ENCODE results near the gene DNMBP. TPM values are rescaled to one million over a fixed set of nuclear protein-coding genes. Genes with fewer than 3 reads are reported as not detected.

DNMBP gene
- total and polyA plus RNA-seq, 2 of the 4 experiments (the other 2 are of a cell fraction), result 10.9 to 13.6 TPM

- WGBS, 2 experiments (ENCODE audit: extremely low coverage in 2 of 2, insufficient read length in 1 of 2), result 24% methylated on average over 3 of the region's 5 CpGs; no CpG with 5 or more reads in 1 of the 2 experiments
- DNase-seq, result no peak
- no peak overlapping the region for H4K91ac ChIP-seq (ENCODE audit: insufficient read depth, low read depth, low read length)
- dilution Hi-C loops (cut with HindIII; ENCODE audit: low sequenced_read_pairs, unreplicated experiment) (no loop called here), intact Hi-C loops (cut with micrococcal nuclease) (no loop called here), in situ Hi-C loops (cut with MboI; ENCODE audit: low sequenced_read_pairs) (no loop called here)
- H3K4me2 ChIP-seq (ENCODE audit: low read depth, low read length), result no peak overlapping the region
- H3K4me3 ChIP-seq (ENCODE audit: insufficient read depth, low read depth, low read length), result no peak overlapping the region
- H3K56ac ChIP-seq (ENCODE audit: extremely low read depth, insufficient read depth, low read length), result no peak overlapping the region
- BruUV-seq (replicated peaks), result no TSS peak
- no peak overlapping the region for H3K23ac ChIP-seq (ENCODE audit: low read depth, low read length)
- no peak overlapping the region for H2BK15ac ChIP-seq (ENCODE audit: low read depth, low read length)
- no peak overlapping the region for H4K8ac ChIP-seq (ENCODE audit: low read depth in 2 of 2, low read length in 2 of 2)
- TF ChIP-seq MAFK (IDR thresholded peaks at IDR 0.05; ENCODE audit: low read depth, low read length), result no peak
- TF ChIP-seq CEBPB (IDR thresholded peaks at IDR 0.05; ENCODE audit: low read depth, low read length), result no peak
- TF ChIP-seq ELK1 (IDR thresholded peaks at IDR 0.05; ENCODE audit: borderline replicate concordance, low read depth, low read length), result no peak
- no peak for TF ChIP-seq CHD1 (IDR thresholded peaks at IDR 0.05; ENCODE audit: low read depth, low read length)
- no peak for TF ChIP-seq RCOR1 (IDR thresholded peaks at IDR 0.05; ENCODE audit: insufficient replicate concordance, low read length)
- no peak for TF ChIP-seq USF2 (IDR thresholded peaks at IDR 0.05; ENCODE audit: low read depth, low read length)
- TF ChIP-seq BHLHE40 (IDR thresholded peaks at IDR 0.05; ENCODE audit: low read depth, low read length), result no peak
- TF ChIP-seq RFX5 (IDR thresholded peaks at IDR 0.05; ENCODE audit: low read depth, low read length), result no peak
- TF ChIP-seq POLR2A (IDR thresholded peaks at IDR 0.05; ENCODE audit: low read depth, low read length), result no peak
- no peak for TF ChIP-seq SMC3 (IDR thresholded peaks at IDR 0.05; ENCODE audit: low read depth, low read length)
- TF ChIP-seq FOS (IDR thresholded peaks at IDR 0.05; ENCODE audit: low read depth, low read length), result no peak
- TF ChIP-seq CTCF (conservative IDR thresholded peaks at IDR 0.05; ENCODE audit: low read depth, low read length), result no peak
- TF ChIP-seq RAD21 (IDR thresholded peaks at IDR 0.05; ENCODE audit: low read length), result no peak
- no peak for TF ChIP-seq NFE2L2 (IDR thresholded peaks at IDR 0.05; ENCODE audit: low read depth, low read length)
- no peak overlapping the region for H2BK20ac ChIP-seq (ENCODE audit: low read depth, low read length)
- no peak overlapping the region for H2BK5ac ChIP-seq (ENCODE audit: low read depth, low read length, poor library complexity, severe bottlenecking)
- no peak overlapping the region for H2BK120ac ChIP-seq (ENCODE audit: low read depth, low read length)
- no peak for ATAC-seq (ENCODE audit: low read depth)
- ChIA-PET POLR2A (ENCODE audit: unreplicated experiment) (no interaction called here), CTCF (interaction anchor here (1.1 kb wide), 1 partner anchor 20 kb away, joined by 4 read pairs; no protein-coding TSS in a partner anchor)
- no peaks in the 10 kb centered on the region; the same call in none of the 2 replicates for H3K27me3 ChIP-seq (ENCODE audit: control insufficient read depth, insufficient read depth, low read length)
- H3K4ac ChIP-seq (ENCODE audit: low read depth, low read length), result no peak overlapping the region
- H3K4me1 ChIP-seq (ENCODE audit: control insufficient read depth, insufficient read depth, low read length), result no peaks in the 10 kb centered on the region
- H3K9me1 ChIP-seq (ENCODE audit: insufficient read depth, low read length), result no peaks in the 10 kb centered on the region
- no peak overlapping the region for H3K18ac ChIP-seq (ENCODE audit: low read depth, low read length)
- no peak overlapping the region for H2AK5ac ChIP-seq (ENCODE audit: low read depth, low read length)
- no peaks in the 10 kb centered on the region for H3K79me1 ChIP-seq (ENCODE audit: low read depth in 1 of 2, low read length in 2 of 2)
- peaks cover 10% of the 10 kb centered on the region; the same call in 1 of the 2 replicates for H3K9me3 ChIP-seq (ENCODE audit: control insufficient read depth, insufficient read depth, low read length)
- H2AK9ac ChIP-seq (replicated peaks; ENCODE audit: low read depth, low read length, poor library complexity), result no peak overlapping the region
- H3K36me3 ChIP-seq (ENCODE audit: control insufficient read depth, insufficient read depth, low read length), result no peaks in the 10 kb centered on the region
- no peak overlapping the region for H3K9ac ChIP-seq (ENCODE audit: low read depth, low read length)
- no peak overlapping the region for H3K27ac ChIP-seq (ENCODE audit: insufficient read depth, low read length)
- no peak overlapping the region for H4K5ac ChIP-seq (ENCODE audit: low read depth, low read length)
- no peak overlapping the region for H3K14ac ChIP-seq (replicated peaks; ENCODE audit: low read depth, low read length)
- H4K20me1 ChIP-seq (ENCODE audit: insufficient read depth, low read length), result no peaks in the 10 kb centered on the region
- H2AFZ ChIP-seq (replicated peaks; ENCODE audit: low read length, poor library complexity), result no peak overlapping the region
Observed at GRCh38 chr10:100025576-100025975, 15.8 kb upstream of the DNMBP start.
